Measurements from ENCODE around the gene CELF4. TPM values are rescaled to one million over a fixed set of nuclear protein-coding genes. Genes with fewer than 3 reads are reported as not detected.

Gene CELF4
- total and polyA plus RNA-seq, 12 donors = 0.42 to 16.9 (median 3.9) TPM; not detected in 1

GRCh38 chr18:37395138-37395537 lies 170.5 kb downstream of the CELF4 start:
- WGBS, 4 donors = 79 to 90% (median 84%) methylated on average over 7 of the region's 7 CpGs
- intact Hi-C loops (cut with DNase I) = no loop called here

GRCh38 chr18:37394610-37394965 lies 171.0 kb downstream of the CELF4 start:
- DNase-seq = no peak
- peaks cover 0 to 13% of the 10 kb centered on the region in 2 donors for H3K4me1 ChIP-seq (replicated peaks in 1 of 2)
- H3K9me3 ChIP-seq (replicated peaks in 1 of 3) = no peaks in the 10 kb centered on the region
- intact Hi-C loops (cut with DNase I) = no loop called here
- H3K36me3 ChIP-seq (replicated peaks in 1 of 2) = no peaks in the 10 kb centered on the region
- H3K27ac ChIP-seq = peak overlapping the region in 1 of 5 donors; percentile 34
- no peaks in the 10 kb centered on the region for H3K27me3 ChIP-seq
- 67 to 76% (median 72%) methylated on average over 3 to 5 of the region's 5 CpGs for WGBS, 4 donors
- TF ChIP-seq CTCF (IDR thresholded peaks at IDR 0.05) (no peak), POLR2A (IDR thresholded peaks at IDR 0.05) (no peak)
- peak overlapping the region in 1 of 4 donors; percentile 54 for H3K4me3 ChIP-seq

More at GRCh38 chr18:37395138-37395537, 170.5 kb downstream of the CELF4 start:
- Histone ChIP-seq H3K4me3 (no peak overlapping the region), H3K27ac (peak overlapping the region in 1 of 5 donors; percentile 34), H3K4me1 (replicated peaks in 1 of 2) (peaks cover 0 to 13% of the 10 kb centered on the region in 2 donors), H3K27me3 (no peaks in the 10 kb centered on the region), H3K9me3 (replicated peaks in 1 of 3) (no peaks in the 10 kb centered on the region), H3K36me3 (replicated peaks in 1 of 2) (no peaks in the 10 kb centered on the region)
- TF ChIP-seq CTCF (IDR thresholded peaks at IDR 0.05) (no peak), POLR2A (IDR thresholded peaks at IDR 0.05) (no peak)
- DNase-seq = no peak

GRCh38 chr18:37393945-37394609 lies 171.5 kb downstream of the CELF4 start:
- 1 to 4% (median 2%) methylated on average over 16 to 59 of the region's 59 CpGs for WGBS, 4 donors
- H3K4me3 ChIP-seq = peak overlapping the region in 2 of 4 donors; percentile 1 to 54
- DNase-seq = peak; percentile 60 to 89 (median 64)
- H3K9me3 ChIP-seq (replicated peaks in 1 of 3) = no peaks in the 10 kb centered on the region
- intact Hi-C loops (cut with DNase I) = no loop called here
- no peaks in the 10 kb centered on the region for H3K27me3 ChIP-seq
- TF ChIP-seq POLR2A (IDR thresholded peaks at IDR 0.05) (no peak), CTCF (IDR thresholded peaks at IDR 0.05) (no peak)
- H3K36me3 ChIP-seq (replicated peaks in 1 of 2) = no peaks in the 10 kb centered on the region
- H3K4me1 ChIP-seq (replicated peaks in 1 of 2) = peaks cover 0 to 13% of the 10 kb centered on the region in 2 donors
- H3K27ac ChIP-seq = peak overlapping the region in 1 of 5 donors; percentile 34

- H3K4me3 ChIP-seq = no peak overlapping the region
Measured at GRCh38 chr18:37393221-37393827, 172.3 kb downstream of the CELF4 start.

More at GRCh38 chr18:37393221-37393827, 172.3 kb downstream of the CELF4 start:
- intact Hi-C loops (cut with DNase I) = no loop called here
- TF ChIP-seq CTCF (IDR thresholded peaks at IDR 0.05) = no peak
- TF ChIP-seq POLR2A (IDR thresholded peaks at IDR 0.05) = no peak
- no peaks in the 10 kb centered on the region for H3K36me3 ChIP-seq (replicated peaks in 1 of 2)
- no peaks in the 10 kb centered on the region for H3K27me3 ChIP-seq
- no peak for DNase-seq
- H3K9me3 ChIP-seq (replicated peaks in 1 of 3) = no peaks in the 10 kb centered on the region
- 24 to 43% (median 37%) methylated on average over 6 of the region's 6 CpGs for WGBS, 4 donors
- peaks cover 0 to 13% of the 10 kb centered on the region in 2 donors for H3K4me1 ChIP-seq (replicated peaks in 1 of 2)
- H3K27ac ChIP-seq = no peak overlapping the region
